Thyroid gland (tissue), 4 donors: ENCODE measurements around the gene GCLC. TPM values are rescaled to one million over a fixed set of nuclear protein-coding genes. Genes with fewer than 3 reads are reported as not detected.

Source experiments
- DNase-seq, 2 donors: peaks; one replicate each; pipeline ENCODE4 v3.0.0-alpha.2; 2019
- H3K27ac ChIP-seq, 3 donors: fragments of 200-600 bp; sonication (generic); 1 replicate in 2 of 3; 2 replicates in 1 of 3; pipeline ENCODE4 v1.5.1; 2016 to 2019; ENCODE audit warnings: mild to moderate bottlenecking in 1 of 3, moderate library complexity in 1 of 3
- H3K27me3 ChIP-seq: fragments of 200-600 bp; sonication (generic); one replicate; pipeline ENCODE4 v1.5.1; 2019
- H3K36me3 ChIP-seq, 2 donors: fragments of 200-600 bp; sonication (generic); one replicate each; pipeline ENCODE4 v1.5.1; 2016 to 2019
- H3K4me1 ChIP-seq, 2 donors: fragments of 200-600 bp; sonication (generic); one replicate each; pipeline ENCODE4 v1.5.1; 2017 to 2019
- H3K4me3 ChIP-seq, 3 donors: fragments of 200-600 bp; sonication (generic); replicated peaks in 1 of 3; 1 replicate in 2 of 3; 2 replicates in 1 of 3; pipeline ENCODE4 v1.5.1; 2016; ENCODE audit warnings: mild to moderate bottlenecking in 1 of 3
- H3K9me3 ChIP-seq: fragments of 200-600 bp; sonication (generic); one replicate; pipeline ENCODE4 v1.5.1; 2017
- POLR2A ChIP-seq, 2 donors: fragments of 450-650 bp; IDR thresholded peaks; one replicate each; pipeline ENCODE4 v1.6.1; 2017; ENCODE audit warnings: antibody characterized with exemption in 2 of 2, mild to moderate bottlenecking in 2 of 2, moderate library complexity in 1 of 2
- WGBS, 2 donors: methylation state at CpG; one replicate each; pipeline ENCODE4 v1.1.5; 2017; 5-methylcytosine and 5-hydroxymethylcytosine counted together
- intact Hi-C: fragments of 100-400 bp; cut with DNase I; formaldehyde crosslinking; loops from one replicate; pipeline ENCODE4 v1.15.1; 2023
- total RNA-seq, 4 donors: library from RNA; depleted of rRNA; stranded (reverse); fragments of >200 nt; gene quantifications; one replicate each; pipeline ENCODE4 v1.2.3, GENCODE V29; 2016
- TF ChIP-seq, protein P1 (sequence below), 6 experiments: fragments of 200-600 bp in 3 of 6; fragments of 450-650 bp in 3 of 6; sonication (generic) in 3 of 6; IDR thresholded peaks; one replicate each; pipeline ENCODE4 v1.5.1; 2016 to 2019; ENCODE audit warnings: antibody characterized with exemption in 6 of 6, mild to moderate bottlenecking in 2 of 6, inconsistent platforms in 1 of 6, moderate library complexity in 1 of 6

Gene GCLC
- total RNA-seq, 4 donors from 2014 or later = 67.3 to 210 (median 82.0) TPM

DNA sequence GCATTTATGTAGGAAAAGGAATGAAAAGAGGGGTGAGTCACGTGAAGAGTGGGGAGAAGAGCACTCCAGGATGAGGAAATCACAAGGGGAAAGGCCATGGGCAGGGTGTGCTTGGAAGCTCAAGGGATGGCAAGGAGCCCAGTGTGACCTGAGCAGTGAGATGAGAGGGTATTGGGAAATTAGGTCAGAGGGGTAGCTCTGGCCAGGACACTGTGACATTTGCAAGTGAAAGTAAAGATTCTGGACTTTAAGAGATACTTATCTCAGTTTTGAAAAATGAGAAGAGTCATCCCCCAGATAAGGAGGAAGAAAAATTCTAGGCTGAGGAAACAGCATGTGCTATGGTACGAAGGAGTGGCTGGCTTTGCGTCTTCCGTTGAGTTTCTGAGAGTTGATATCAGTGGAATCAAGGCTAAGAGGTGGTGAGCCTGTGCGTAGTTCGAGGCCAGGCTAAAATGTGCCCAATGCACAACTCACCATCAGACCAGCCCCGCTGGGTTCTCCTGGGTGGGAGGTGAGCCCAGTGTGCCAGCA is 79.9 kb downstream of the GCLC start:
- WGBS, 2 donors = 60 to 79% methylated on average over 7 of the region's 7 CpGs
- Histone ChIP-seq H3K9me3 (no peaks in the 10 kb centered on the region), H3K27ac (peak overlapping the region in 1 of 3 donors; percentile 47), H3K27me3 (no peaks in the 10 kb centered on the region), H3K4me1 (peaks cover 4 to 19% of the 10 kb centered on the region in 2 donors), H3K36me3 (no peaks in the 10 kb centered on the region), H3K4me3 (no peak overlapping the region)
- TF ChIP-seq POLR2A (IDR thresholded peaks at IDR 0.05) = no peak
- TF ChIP-seq, protein P1, sequence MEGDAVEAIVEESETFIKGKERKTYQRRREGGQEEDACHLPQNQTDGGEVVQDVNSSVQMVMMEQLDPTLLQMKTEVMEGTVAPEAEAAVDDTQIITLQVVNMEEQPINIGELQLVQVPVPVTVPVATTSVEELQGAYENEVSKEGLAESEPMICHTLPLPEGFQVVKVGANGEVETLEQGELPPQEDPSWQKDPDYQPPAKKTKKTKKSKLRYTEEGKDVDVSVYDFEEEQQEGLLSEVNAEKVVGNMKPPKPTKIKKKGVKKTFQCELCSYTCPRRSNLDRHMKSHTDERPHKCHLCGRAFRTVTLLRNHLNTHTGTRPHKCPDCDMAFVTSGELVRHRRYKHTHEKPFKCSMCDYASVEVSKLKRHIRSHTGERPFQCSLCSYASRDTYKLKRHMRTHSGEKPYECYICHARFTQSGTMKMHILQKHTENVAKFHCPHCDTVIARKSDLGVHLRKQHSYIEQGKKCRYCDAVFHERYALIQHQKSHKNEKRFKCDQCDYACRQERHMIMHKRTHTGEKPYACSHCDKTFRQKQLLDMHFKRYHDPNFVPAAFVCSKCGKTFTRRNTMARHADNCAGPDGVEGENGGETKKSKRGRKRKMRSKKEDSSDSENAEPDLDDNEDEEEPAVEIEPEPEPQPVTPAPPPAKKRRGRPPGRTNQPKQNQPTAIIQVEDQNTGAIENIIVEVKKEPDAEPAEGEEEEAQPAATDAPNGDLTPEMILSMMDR (IDR thresholded peaks at IDR 0.05) = no peak
- intact Hi-C loops = no loop called here
- DNase-seq = peak; percentile 63 to 89

DNA sequence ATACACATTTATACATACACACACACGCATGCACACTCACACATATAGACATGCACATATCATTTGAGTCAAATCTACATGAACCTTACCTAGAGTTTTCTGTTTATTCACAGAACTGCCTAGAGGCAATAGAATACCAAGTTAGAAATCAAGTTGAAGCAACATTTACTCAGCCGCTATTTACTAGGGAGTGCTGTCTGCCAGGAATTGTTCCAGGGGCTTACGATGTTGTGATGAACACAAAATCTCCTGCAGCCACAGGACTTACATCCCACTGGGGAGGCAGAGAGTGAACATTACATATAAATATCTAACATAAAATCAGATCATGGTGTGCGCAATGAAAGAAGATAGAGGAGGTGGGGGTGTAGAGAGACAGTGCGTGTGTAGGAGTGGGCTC is 80.4 kb downstream of the GCLC start:
- Histone ChIP-seq H3K27ac (peak overlapping the region in 1 of 3 donors; percentile 19), H3K9me3 (no peaks in the 10 kb centered on the region), H3K4me1 (peaks cover 4 to 19% of the 10 kb centered on the region in 2 donors), H3K4me3 (no peak overlapping the region), H3K27me3 (no peaks in the 10 kb centered on the region), H3K36me3 (no peaks in the 10 kb centered on the region)
- TF ChIP-seq, protein P1 (IDR thresholded peaks at IDR 0.05) = no peak
- TF ChIP-seq POLR2A (IDR thresholded peaks at IDR 0.05) = no peak
- WGBS, 2 donors = 80 to 89% methylated on average over 5 of the region's 5 CpGs
- no peak for DNase-seq
- intact Hi-C loops = no loop called here

DNA sequence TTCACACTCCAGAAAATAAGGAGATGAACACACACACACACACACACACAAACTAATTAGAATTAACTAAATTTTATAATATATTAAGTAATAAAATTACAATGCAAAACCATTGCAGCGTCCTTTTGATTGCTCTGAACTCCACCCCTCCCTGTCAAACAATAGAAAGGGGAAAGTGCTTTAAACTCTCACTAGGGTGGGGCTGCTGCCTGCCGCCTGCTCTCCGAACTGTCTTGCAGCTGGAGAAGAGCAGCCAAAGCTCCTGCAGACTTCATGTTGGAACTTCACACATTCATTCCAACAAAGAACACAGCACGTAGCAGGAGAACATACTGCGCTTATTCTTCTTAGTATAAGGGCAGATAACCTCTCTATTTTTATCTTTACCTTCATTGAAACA is 83.2 kb downstream of the GCLC start:
- no peak for DNase-seq

DNA sequence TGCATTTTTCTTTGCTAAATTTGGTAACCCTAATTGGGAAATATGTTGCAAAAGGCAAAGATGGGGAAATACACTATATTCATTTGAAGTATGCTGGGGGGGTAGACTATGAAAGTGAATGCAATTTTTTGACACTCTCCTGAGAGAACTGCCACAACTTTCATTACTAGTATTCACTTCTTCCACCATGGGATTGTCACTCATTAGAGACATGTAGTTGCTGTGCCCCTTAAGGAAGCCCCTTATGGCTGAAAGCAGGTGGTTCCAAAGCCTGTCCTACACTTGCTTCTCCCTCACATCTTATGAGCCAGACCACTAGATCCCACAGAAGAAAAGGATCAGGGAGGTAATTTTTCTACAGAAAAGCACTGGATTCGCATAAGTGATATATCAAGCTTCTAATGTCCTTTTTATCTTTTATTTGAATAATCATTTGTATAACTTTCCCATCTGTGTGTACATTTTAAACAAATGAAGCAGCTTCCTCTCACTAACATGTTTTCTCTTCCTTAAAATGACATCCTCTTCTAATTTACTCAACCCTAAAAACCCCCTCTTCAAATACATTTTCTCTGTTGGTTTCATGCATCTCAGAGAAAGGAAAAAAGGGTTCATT is 83.8 kb downstream of the GCLC start:
- intact Hi-C loops = no loop called here
- WGBS, 2 donors = 83 to 89% methylated on average over 1 of the region's 1 CpG
- peaks cover 4 to 18% of the 10 kb centered on the region in 2 donors for H3K4me1 ChIP-seq
- H3K27ac ChIP-seq = no peak overlapping the region
- TF ChIP-seq, protein P1 (IDR thresholded peaks at IDR 0.05) = no peak
- TF ChIP-seq POLR2A (IDR thresholded peaks at IDR 0.05) = no peak
- no peak overlapping the region for H3K4me3 ChIP-seq
- no peak for DNase-seq
- H3K36me3 ChIP-seq = no peaks in the 10 kb centered on the region
- H3K27me3 ChIP-seq = no peaks in the 10 kb centered on the region
- H3K9me3 ChIP-seq = no peaks in the 10 kb centered on the region

More for the DNA sequence above, 83.2 kb downstream of the GCLC start:
- intact Hi-C loops = no loop called here
- Histone ChIP-seq H3K4me1 (peaks cover 4 to 19% of the 10 kb centered on the region in 2 donors), H3K36me3 (no peaks in the 10 kb centered on the region), H3K27me3 (no peaks in the 10 kb centered on the region), H3K4me3 (no peak overlapping the region), H3K9me3 (no peaks in the 10 kb centered on the region), H3K27ac (no peak overlapping the region)
- TF ChIP-seq, protein P1 (IDR thresholded peaks at IDR 0.05) = no peak
- TF ChIP-seq POLR2A (IDR thresholded peaks at IDR 0.05) = no peak
- 70 to 74% methylated on average over 5 of the region's 5 CpGs for WGBS, 2 donors

DNA sequence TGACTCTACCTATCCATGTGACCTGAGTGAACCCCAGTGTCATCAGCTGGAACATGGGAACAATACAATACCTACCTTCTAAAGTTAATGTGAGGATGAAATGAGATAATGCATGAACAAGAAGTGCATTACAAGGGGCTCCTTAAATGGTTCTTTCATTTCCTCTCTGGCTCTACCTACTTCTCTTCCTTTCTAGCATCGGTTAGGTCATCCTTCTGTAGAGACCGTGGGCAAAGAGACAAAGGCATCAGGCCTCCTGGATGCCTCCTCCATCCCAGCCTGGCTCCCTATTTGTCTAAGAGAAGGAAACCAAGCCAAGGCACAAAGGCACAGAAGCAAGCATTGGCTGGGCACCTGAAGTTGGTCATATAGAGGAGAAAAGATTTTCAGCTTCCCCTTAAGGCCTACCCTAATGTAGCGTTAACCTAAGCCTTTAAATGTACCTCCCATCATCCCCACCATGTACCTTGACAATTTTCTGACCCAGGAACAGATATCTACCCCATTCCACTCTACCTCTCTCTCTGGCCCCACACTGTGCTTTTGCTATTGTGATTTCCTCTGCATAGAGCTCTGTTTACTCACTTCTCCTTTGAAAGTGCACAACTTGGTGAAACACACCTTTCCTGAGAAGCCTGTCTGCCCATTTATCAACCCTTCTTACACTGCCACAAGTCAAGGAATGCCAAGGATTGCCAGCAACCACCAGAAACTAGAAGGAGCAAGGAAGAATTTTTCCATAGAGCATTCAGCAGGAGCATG is 86.6 kb downstream of the GCLC start:
- Histone ChIP-seq H3K36me3 (no peaks in the 10 kb centered on the region), H3K4me3 (no peak overlapping the region), H3K4me1 (no peaks in the 10 kb centered on the region), H3K9me3 (no peaks in the 10 kb centered on the region), H3K27ac (no peak overlapping the region), H3K27me3 (no peaks in the 10 kb centered on the region)
- intact Hi-C loops = no loop called here
- 80 to 87% methylated on average over 3 of the region's 3 CpGs for WGBS, 2 donors
- TF ChIP-seq, protein P1 (IDR thresholded peaks at IDR 0.05) = no peak
- no peak for TF ChIP-seq POLR2A (IDR thresholded peaks at IDR 0.05)
- no peak for DNase-seq
